Esophagus squamous epithelium (tissue), 4 donors: ENCODE results near the gene UBA7.

Experiments used
- CTCF ChIP-seq, 6 experiments: fragments of 450-650 bp in 4 of 6; fragments of 200-600 bp in 2 of 6; sonication (generic) in 2 of 6; IDR thresholded peaks; one replicate each; pipeline ENCODE4 v1.5.1; 2016 to 2019; ENCODE audit warnings: antibody characterized with exemption in 6 of 6, mild to moderate bottlenecking in 4 of 6, moderate library complexity in 4 of 6
- POLR2A ChIP-seq, 4 donors: fragments of 450-650 bp; IDR thresholded peaks; one replicate each; pipeline ENCODE4 v1.6.1; 2017; ENCODE audit warnings: antibody characterized with exemption in 4 of 4, mild to moderate bottlenecking in 4 of 4, moderate library complexity in 3 of 4

GRCh38 chr3:49841806-49842205 lies 28.1 kb upstream of the UBA7 start:
- TF ChIP-seq CTCF (IDR thresholded peaks at IDR 0.05), result no peak
- no peak for TF ChIP-seq POLR2A (IDR thresholded peaks at IDR 0.05)
